ENCODE data around the gene SSMEM1.
"Not testable (repeated sequence)": the region's sequence is repeated elsewhere in the genome, so short reads cannot be mapped to it uniquely, and the experiment has no call there.

The SSMEM1 gene

GRCh38 chr7:130218806-130219620 is 11.4 kb downstream of the SSMEM1 start:
- no peak for DNase-seq (ENCODE audit: extremely low spot score)
- ChIA-PET CTCF (interaction anchor here (0.9 to 1.6 kb wide), 5 partner anchors 10 to 147 kb away, joined by 3 to 4 read pairs (median 3); no protein-coding TSS in a partner anchor), POLR2A (no interaction called here)
- no peak for TF ChIP-seq CTCF (IDR thresholded peaks at IDR 0.05; ENCODE audit: control extremely low read depth, extremely low read depth, low read depth, missing control alignments)

GRCh38 chr7:130219871-130220270 is 12.2 kb downstream of the SSMEM1 start:
- TF ChIP-seq CTCF (IDR thresholded peaks at IDR 0.05; ENCODE audit: control extremely low read depth, extremely low read depth, low read depth, missing control alignments) = no peak
- DNase-seq (ENCODE audit: extremely low spot score) = no peak
- POLR2A ChIA-PET = no interaction called here
- CTCF ChIA-PET = interaction anchor here (1.2 to 1.6 kb wide), 3 partner anchors 11 to 148 kb away, joined by 3 to 4 read pairs (median 3); no protein-coding TSS in a partner anchor

GRCh38 chr7:130221746-130222145 is 14.1 kb downstream of the SSMEM1 start:
- POLR2A ChIA-PET = no interaction called here
- DNase-seq (ENCODE audit: extremely low spot score) = no peak
- CTCF ChIA-PET = no interaction called here
- no peak for TF ChIP-seq CTCF (IDR thresholded peaks at IDR 0.05; ENCODE audit: control extremely low read depth, extremely low read depth, low read depth, missing control alignments)

GRCh38 chr7:130223646-130224045 is 16.0 kb downstream of the SSMEM1 start:
- ChIA-PET CTCF (interaction anchor here (1.4 kb wide), 1 partner anchor 33 kb away, joined by 3 read pairs; no protein-coding TSS in a partner anchor), POLR2A (no interaction called here)
- no peak for TF ChIP-seq CTCF (IDR thresholded peaks at IDR 0.05; ENCODE audit: control extremely low read depth, extremely low read depth, low read depth, missing control alignments)
- DNase-seq (ENCODE audit: extremely low spot score) = no peak

GRCh38 chr7:130224210-130224609 is 16.6 kb downstream of the SSMEM1 start:
- DNase-seq (ENCODE audit: extremely low spot score) = no peak
- no peak for TF ChIP-seq CTCF (IDR thresholded peaks at IDR 0.05; ENCODE audit: control extremely low read depth, extremely low read depth, low read depth, missing control alignments)
- CTCF ChIA-PET = interaction anchor here (1.4 kb wide), 1 partner anchor 33 kb away, joined by 3 read pairs; no protein-coding TSS in a partner anchor
- POLR2A ChIA-PET = no interaction called here

GRCh38 chr7:130224923-130225322 is 17.3 kb downstream of the SSMEM1 start:
- POLR2A ChIA-PET; DNase-seq (ENCODE audit: extremely low spot score): not testable (repeated sequence)
- CTCF ChIA-PET = interaction anchor here (1.2 to 1.4 kb wide), 2 partner anchors 8 to 32 kb away, joined by 3 read pairs; no protein-coding TSS in a partner anchor

GRCh38 chr7:130226333-130226732 is 18.7 kb downstream of the SSMEM1 start:
- CTCF ChIA-PET = interaction anchor here (1.0 to 1.2 kb wide), 3 partner anchors 13 to 532 kb away, joined by 3 to 5 read pairs (median 3); no protein-coding TSS in a partner anchor
- no peak for TF ChIP-seq CTCF (IDR thresholded peaks at IDR 0.05; ENCODE audit: control extremely low read depth, extremely low read depth, low read depth, missing control alignments)

More at GRCh38 chr7:130226333-130226732, 18.7 kb downstream of the SSMEM1 start:
- no peak for DNase-seq (ENCODE audit: extremely low spot score)
- POLR2A ChIA-PET = no interaction called here
